Lung (tissue), 12 donors: ENCODE measurements around the gene MAGI3. TPM values are rescaled to one million over a fixed set of nuclear protein-coding genes. Genes with fewer than 3 reads are reported as not detected.

Source experiments
- ATAC-seq: fragments of 200-7000 bp; cut with Tn5 transposase; one replicate; pipeline ENCODE4 v1.9.1; 2020; ENCODE audit warnings: moderate number of reproducible peaks; ENCODE audit not compliant: insufficient read depth, low FRiP score
- DNase-seq, 3 donors: peaks; one replicate each; pipeline ENCODE4 v3.0.0-alpha.2; 2013 to 2017
- H3K27ac ChIP-seq, 2 donors: one replicate each; pipeline ENCODE4 v1.5.1; 2013; ENCODE audit warnings: mild to moderate bottlenecking in 2 of 2, moderate library complexity in 2 of 2, control low read depth in 1 of 2, inconsistent platforms in 1 of 2, low read depth in 1 of 2, low read length in 1 of 2
- H3K27me3 ChIP-seq, 3 donors: one replicate each; pipeline ENCODE4 v1.5.1; 2013; ENCODE audit warnings: low read length in 2 of 3; ENCODE audit not compliant: control insufficient read depth in 3 of 3, insufficient read depth in 3 of 3
- H3K36me3 ChIP-seq, 4 donors: one replicate each; pipeline ENCODE4 v1.5.1; 2013; ENCODE audit warnings: low read length in 4 of 4, mild to moderate bottlenecking in 1 of 4, moderate library complexity in 1 of 4; ENCODE audit not compliant: control insufficient read depth in 4 of 4, insufficient read depth in 4 of 4
- H3K4me1 ChIP-seq, 5 donors: one replicate each; pipeline ENCODE4 v1.5.1; 2013; ENCODE audit warnings: low read length in 5 of 5, mild to moderate bottlenecking in 2 of 5, moderate library complexity in 1 of 5; ENCODE audit not compliant: control insufficient read depth in 5 of 5, insufficient read depth in 5 of 5
- H3K4me3 ChIP-seq: one replicate; pipeline ENCODE4 v1.5.1; 2013; ENCODE audit warnings: mild to moderate bottlenecking, control low read depth, moderate library complexity
- H3K9ac ChIP-seq, 2 donors: one replicate each; pipeline ENCODE4 v1.5.1; 2013; ENCODE audit warnings: low read length in 2 of 2, control low read depth in 1 of 2; ENCODE audit not compliant: insufficient read depth in 1 of 2
- H3K9me3 ChIP-seq, 4 donors: one replicate each; pipeline ENCODE4 v1.5.1; 2013; ENCODE audit warnings: low read length in 3 of 4, mild to moderate bottlenecking in 1 of 4, moderate library complexity in 1 of 4; ENCODE audit not compliant: control insufficient read depth in 4 of 4, insufficient read depth in 3 of 4
- CTCF ChIP-seq: IDR thresholded peaks from 2 replicates; pipeline ENCODE4 v1.5.1; 2012; ENCODE audit warnings: mild to moderate bottlenecking; ENCODE audit errors: control extremely low read depth, extremely low read depth
- WGBS, 2 donors: extraction: QIAGEN DNeasy Blood & Tissue Kit; methylation state at CpG; one replicate each; pipeline ENCODE4 v1.1.7; 2013; 5-methylcytosine and 5-hydroxymethylcytosine counted together
- polyA plus RNA-seq, 2 donors: library from polyadenylated mRNA; stranded (reverse); fragments of 200-250 nt; gene quantifications; one replicate each; pipeline ENCODE4 v1.2.1, GENCODE V29; 2013
- total RNA-seq, 2 donors: library from RNA; depleted of rRNA in 1 of 2; stranded (reverse); fragments of >200 nt in 1 of 2; gene quantifications; one replicate each; pipeline ENCODE4 v1.2.1, GENCODE V29; 2014 to 2021
- donor health status: control.
- donor health status: control.
- donor health status: Bipolar disorder and iron deficiency.
- donor health status: healthy.
- donor health status: DM: yes; HTN: yes; CAD: no.

Gene MAGI3
- total and polyA plus RNA-seq, 4 donors = 7.5 to 137 (median 35.5) TPM

GRCh38 chr1:113517346-113517745 lies 127.0 kb downstream of the MAGI3 start:
- no peak overlapping the region for H3K4me3 ChIP-seq
- H3K9me3 ChIP-seq = no peaks in the 10 kb centered on the region
- H3K36me3 ChIP-seq = no peaks in the 10 kb centered on the region
- H3K27ac ChIP-seq = no peak overlapping the region
- H3K4me1 ChIP-seq = no peaks in the 10 kb centered on the region
- no peak for TF ChIP-seq CTCF
- no peak for ATAC-seq
- H3K27me3 ChIP-seq = no peaks in the 10 kb centered on the region
- H3K9ac ChIP-seq = no peak overlapping the region
- DNase-seq = no peak

GRCh38 chr1:113517983-113518382 lies 127.7 kb downstream of the MAGI3 start:
- no peak for ATAC-seq
- Histone ChIP-seq H3K9me3 (no peaks in the 10 kb centered on the region), H3K36me3 (no peaks in the 10 kb centered on the region), H3K27ac (no peak overlapping the region), H3K4me1 (no peaks in the 10 kb centered on the region), H3K27me3 (no peaks in the 10 kb centered on the region), H3K4me3 (no peak overlapping the region), H3K9ac (no peak overlapping the region)
- DNase-seq = no peak
- TF ChIP-seq CTCF = no peak

GRCh38 chr1:113519556-113519955 lies 129.2 kb downstream of the MAGI3 start:
- no peaks in the 10 kb centered on the region for H3K4me1 ChIP-seq
- no peak for TF ChIP-seq CTCF
- no peaks in the 10 kb centered on the region for H3K27me3 ChIP-seq
- no peaks in the 10 kb centered on the region for H3K36me3 ChIP-seq
- H3K27ac ChIP-seq = no peak overlapping the region
- no peak for DNase-seq
- H3K4me3 ChIP-seq = no peak overlapping the region
- peaks cover 0 to 5% (median 0%) of the 10 kb centered on the region in 4 donors for H3K9me3 ChIP-seq
- H3K9ac ChIP-seq = no peak overlapping the region
- no peak for ATAC-seq

GRCh38 chr1:113530021-113530420 lies 139.7 kb downstream of the MAGI3 start:
- Histone ChIP-seq H3K9me3 (peaks cover 0 to 2% (median 0%) of the 10 kb centered on the region in 4 donors), H3K4me1 (peaks cover 0 to 6% (median 0%) of the 10 kb centered on the region in 5 donors), H3K9ac (no peak overlapping the region), H3K27me3 (no peaks in the 10 kb centered on the region), H3K36me3 (no peaks in the 10 kb centered on the region), H3K4me3 (no peak overlapping the region), H3K27ac (no peak overlapping the region)
- WGBS, 2 donors = 75 to 84% methylated on average over 4 of the region's 4 CpGs
- DNase-seq = no peak
- no peak for TF ChIP-seq CTCF
- no peak for ATAC-seq
